B cell (primary cell): Measurements from ENCODE around the gene ARHGDIB. TPM values are rescaled to one million over a fixed set of nuclear protein-coding genes. Genes with fewer than 3 reads are reported as not detected.
A peak's percentile ranks its signal among the peaks of the same experiment; 100 is the strongest.

Source experiments
- ATAC-seq: fragments of 200-7000 bp; cut with Tn5 transposase; one replicate; pipeline ENCODE4 v1.10.0; 2021; ENCODE audit warnings: low read depth, mild to moderate bottlenecking, moderate number of reproducible peaks, moderate library complexity
- CTCF ChIA-PET: fragments of 350-600 bp; sonication (Branson Sonifier 250); formaldehyde crosslinking; loops from one replicate; lab custom pipeline; 2021; ENCODE audit warnings: antibody characterized with exemption, inconsistent platforms; lab: Charles Lee
- POLR2A ChIA-PET: fragments of 350-600 bp; sonication (Branson Sonifier 250); formaldehyde crosslinking; loops from one replicate; lab custom pipeline; 2021; ENCODE audit warnings: antibody characterized with exemption; lab: Charles Lee
- DNase-seq: peaks from one replicate; pipeline ENCODE4 v3.0.0; 2013
- H2AFZ ChIP-seq: 2 replicates; pipeline ENCODE4 v1.6.1; 2012; ENCODE audit warnings: mild to moderate bottlenecking, low read depth, low read length; ENCODE audit not compliant: insufficient read depth, poor library complexity, severe bottlenecking
- H3K27ac ChIP-seq, 2 donors: 1 replicate in 1 of 2; 2 replicates in 1 of 2; pipeline ENCODE4 v1.5.1; 2012 to 2013; ENCODE audit warnings: low read length in 2 of 2, mild to moderate bottlenecking in 2 of 2, moderate library complexity in 1 of 2
- H3K27me3 ChIP-seq, 4 experiments: fragments of 200-600 bp in 1 of 4; sonication (generic) in 1 of 4; replicated peaks in 1 of 4; 1 replicate in 2 of 4; 2 replicates in 2 of 4; pipeline versions ENCODE4 v1.6.1 to v1.7.0; 2013 to 2016; ENCODE audit warnings: low read length in 3 of 4, mild to moderate bottlenecking in 2 of 4, mixed read lengths in 1 of 4, moderate library complexity in 1 of 4; ENCODE audit not compliant: insufficient read depth in 4 of 4, control insufficient read depth in 3 of 4; ENCODE audit errors: control extremely low read depth in 1 of 4
- H3K36me3 ChIP-seq, 2 experiments: replicated peaks in 1 of 2; 1 replicate in 1 of 2; 2 replicates in 1 of 2; pipeline versions ENCODE4 v1.6.1 to v1.7.1; 2013; ENCODE audit warnings: low read length in 1 of 2; ENCODE audit not compliant: insufficient read depth in 2 of 2, control insufficient read depth in 1 of 2; ENCODE audit errors: control extremely low read depth in 1 of 2, extremely low read depth in 1 of 2
- H3K4me1 ChIP-seq, 2 donors: fragments of 200-600 bp in 1 of 2; sonication (generic) in 1 of 2; 1 replicate in 1 of 2; 2 replicates in 1 of 2; pipeline versions ENCODE4 v1.5.1 to v1.6.1; 2013 to 2017; ENCODE audit warnings: low read length in 2 of 2; ENCODE audit not compliant: control insufficient read depth in 2 of 2, insufficient read depth in 2 of 2
- H3K4me2 ChIP-seq: replicated peaks from 2 replicates; pipeline ENCODE3; 2012; ENCODE audit warnings: mild to moderate bottlenecking, low read depth, low read length; ENCODE audit not compliant: poor library complexity, severe bottlenecking
- H3K4me3 ChIP-seq, 5 experiments: fragments of 200-600 bp in 1 of 5; sonication (generic) in 1 of 5; 1 replicate in 3 of 5; 2 replicates in 2 of 5; pipeline versions ENCODE4 v1.5.1 to v1.7.0; 2011 to 2016; ENCODE audit warnings: low read length in 4 of 5, mild to moderate bottlenecking in 4 of 5, low read depth in 2 of 5, control low read depth in 1 of 5, moderate library complexity in 1 of 5; ENCODE audit not compliant: insufficient read depth in 1 of 5; ENCODE audit errors: control extremely low read depth in 1 of 5, extremely low read depth in 1 of 5
- H3K79me2 ChIP-seq: fragments of 200-600 bp; sonication (generic); one replicate; pipeline ENCODE4 v1.6.0; 2016; ENCODE audit warnings: low read length; ENCODE audit not compliant: control insufficient read depth, insufficient read depth
- H3K9ac ChIP-seq: fragments of 200-600 bp; sonication (generic); 2 replicates; pipeline ENCODE4 v1.6.1; 2017; ENCODE audit warnings: mild to moderate bottlenecking, low read length, moderate library complexity
- H3K9me3 ChIP-seq, 3 donors: one replicate each; pipeline versions ENCODE4 v1.6.1 to v1.7.1; 2013; ENCODE audit warnings: low read length in 2 of 3; ENCODE audit not compliant: control insufficient read depth in 2 of 3, insufficient read depth in 1 of 3; ENCODE audit errors: control extremely low read depth in 1 of 3
- H4K20me1 ChIP-seq: 2 replicates; pipeline ENCODE4 v1.6.0; 2012; ENCODE audit warnings: mild to moderate bottlenecking, low read length; ENCODE audit not compliant: insufficient read depth, control insufficient read depth, poor library complexity, severe bottlenecking
- H3K27ac Mint-ChIP-seq: one replicate; pipeline ENCODE4 v1.8.0; 2021; ENCODE audit warnings: mixed read lengths
- H3K27me3 Mint-ChIP-seq: one replicate; pipeline ENCODE4 v1.8.0; 2021; ENCODE audit warnings: mixed read lengths
- H3K4me1 Mint-ChIP-seq: one replicate; pipeline ENCODE4 v1.8.0; 2021; ENCODE audit warnings: mixed read lengths
- H3K4me3 Mint-ChIP-seq: one replicate; pipeline ENCODE4 v1.8.0; 2021; ENCODE audit warnings: mixed read lengths
- H3K9me3 Mint-ChIP-seq: one replicate; pipeline ENCODE4 v1.8.0; 2022; ENCODE audit warnings: mixed read lengths; ENCODE audit not compliant: insufficient read depth
- EZH2 ChIP-seq: IDR thresholded peaks from 2 replicates; pipeline ENCODE4 v1.6.1; 2012; ENCODE audit warnings: borderline replicate concordance, low read depth, mild to moderate bottlenecking, moderate library complexity, low read length; ENCODE audit not compliant: insufficient read depth, poor library complexity, severe bottlenecking
- WGBS: methylation state at CpG from one replicate; pipeline ENCODE4 v1.1.5; 2013; ENCODE audit warnings: missing lambda C conversion rate; ENCODE audit not compliant: insufficient coverage; 5-methylcytosine and 5-hydroxymethylcytosine counted together
- intact Hi-C: fragments of 100-400 bp; cut with micrococcal nuclease; formaldehyde crosslinking; loops from one replicate; pipeline ENCODE4 v1.10.0; 2022
- polyA plus RNA-seq: library from polyadenylated mRNA; depleted of rRNA; stranded (reverse); fragments of >200 nt; gene quantifications from 2 replicates; pipeline ENCODE4 v1.2.3, GENCODE V29; 2012
- total RNA-seq, 2 donors: library from RNA; stranded (reverse); fragments of 120-200 nt in 1 of 2; gene quantifications; 1 replicate in 1 of 2; 2 replicates in 1 of 2; pipeline versions ENCODE4 v1.2.3 to v1.2.4, GENCODE V29; 2013 to 2022
- TF ChIP-seq, protein P1 (sequence below): fragments of 200-600 bp; IDR thresholded peaks from one replicate; pipeline ENCODE4 v1.8.0; 2022; ENCODE audit warnings: antibody characterized with exemption, mild to moderate bottlenecking

The ARHGDIB gene
- total and polyA plus RNA-seq, 2 donors (not counting 1 experiment from before 2014, with no cell fraction given) = 514 to 826 TPM

DNA sequence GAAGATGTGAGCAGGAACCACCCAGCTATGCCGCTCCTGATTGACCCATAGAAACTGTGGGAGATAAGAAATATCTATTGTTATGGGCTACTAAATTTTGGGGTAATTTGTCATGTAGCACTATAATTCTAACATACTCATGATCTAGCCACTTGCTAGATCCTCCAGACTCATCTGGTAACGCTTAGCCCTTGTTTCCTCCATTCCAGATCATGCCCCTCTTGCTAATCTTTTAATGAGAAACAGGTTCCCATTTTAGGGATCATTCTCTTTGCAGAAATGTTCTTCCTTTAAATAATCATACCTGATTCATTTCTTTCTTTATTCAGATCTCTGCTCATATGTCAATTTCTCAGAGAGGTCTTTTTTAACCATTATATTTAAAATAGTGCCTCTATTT is 3.8 kb upstream of the ARHGDIB start:
- H3K9me3 Mint-ChIP-seq = no peaks in the 10 kb centered on the region
- TF ChIP-seq, protein P1, sequence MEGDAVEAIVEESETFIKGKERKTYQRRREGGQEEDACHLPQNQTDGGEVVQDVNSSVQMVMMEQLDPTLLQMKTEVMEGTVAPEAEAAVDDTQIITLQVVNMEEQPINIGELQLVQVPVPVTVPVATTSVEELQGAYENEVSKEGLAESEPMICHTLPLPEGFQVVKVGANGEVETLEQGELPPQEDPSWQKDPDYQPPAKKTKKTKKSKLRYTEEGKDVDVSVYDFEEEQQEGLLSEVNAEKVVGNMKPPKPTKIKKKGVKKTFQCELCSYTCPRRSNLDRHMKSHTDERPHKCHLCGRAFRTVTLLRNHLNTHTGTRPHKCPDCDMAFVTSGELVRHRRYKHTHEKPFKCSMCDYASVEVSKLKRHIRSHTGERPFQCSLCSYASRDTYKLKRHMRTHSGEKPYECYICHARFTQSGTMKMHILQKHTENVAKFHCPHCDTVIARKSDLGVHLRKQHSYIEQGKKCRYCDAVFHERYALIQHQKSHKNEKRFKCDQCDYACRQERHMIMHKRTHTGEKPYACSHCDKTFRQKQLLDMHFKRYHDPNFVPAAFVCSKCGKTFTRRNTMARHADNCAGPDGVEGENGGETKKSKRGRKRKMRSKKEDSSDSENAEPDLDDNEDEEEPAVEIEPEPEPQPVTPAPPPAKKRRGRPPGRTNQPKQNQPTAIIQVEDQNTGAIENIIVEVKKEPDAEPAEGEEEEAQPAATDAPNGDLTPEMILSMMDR = no peak
- TF ChIP-seq EZH2 = no peak

DNA sequence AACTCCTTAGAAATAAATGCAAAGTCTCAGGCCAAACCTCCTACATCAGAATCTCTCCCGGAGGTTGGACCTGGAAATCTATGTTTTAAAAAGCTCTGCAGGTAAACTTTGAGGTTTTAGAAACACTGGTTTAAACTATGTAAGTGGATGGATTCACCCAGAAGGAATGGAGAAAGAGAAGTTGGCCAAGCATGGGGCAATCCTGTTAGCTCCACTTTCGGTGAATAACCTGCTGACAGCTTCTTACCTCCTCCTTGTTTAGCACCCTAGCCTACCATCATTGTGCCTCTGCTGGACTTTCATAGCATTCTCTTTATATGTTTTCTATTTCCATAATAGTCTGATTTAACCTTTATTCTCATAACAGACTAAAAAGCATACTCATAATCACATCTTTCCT is 3.0 kb upstream of the ARHGDIB start:
- H3K27me3 Mint-ChIP-seq = no peaks in the 10 kb centered on the region
- Histone ChIP-seq H3K9ac (no peak overlapping the region), H3K9me3 (no peaks in the 10 kb centered on the region), H3K27ac (peak overlapping the region in 1 of 2 donors; percentile 94), H3K79me2 (peaks cover 48% of the 10 kb centered on the region), H3K4me1 (peaks cover 11 to 22% of the 10 kb centered on the region in 2 donors), H3K27me3 (no peaks in the 10 kb centered on the region), H2AFZ (peak overlapping the region; percentile 17), H3K36me3 (no peaks in the 10 kb centered on the region), H3K4me3 (no peak overlapping the region), H3K4me2 (no peak overlapping the region), H4K20me1 (peaks cover 6% of the 10 kb centered on the region)
- peaks cover 36% of the 10 kb centered on the region for H3K4me1 Mint-ChIP-seq
- H3K4me3 Mint-ChIP-seq = no peak overlapping the region
- ATAC-seq = no peak
- WGBS = 83% methylated on average over 1 of the region's 2 CpGs
- TF ChIP-seq, protein P1 = no peak
- TF ChIP-seq EZH2 = no peak
- intact Hi-C loops = no loop called here
- DNase-seq = no peak
- H3K27ac Mint-ChIP-seq = peak overlapping the region; percentile 42
- no peaks in the 10 kb centered on the region for H3K9me3 Mint-ChIP-seq
- ChIA-PET POLR2A (no interaction called here), CTCF (interaction anchor here (1.5 kb wide), 1 partner anchor 29 kb away, joined by 3 read pairs; no protein-coding TSS in a partner anchor)

More for the DNA sequence above, 3.8 kb upstream of the ARHGDIB start:
- Histone ChIP-seq H3K4me2 (no peak overlapping the region), H3K79me2 (peaks cover 42% of the 10 kb centered on the region), H3K27ac (peak overlapping the region in 1 of 2 donors; percentile 94), H3K36me3 (no peaks in the 10 kb centered on the region), H3K9ac (no peak overlapping the region), H3K27me3 (no peaks in the 10 kb centered on the region), H3K9me3 (no peaks in the 10 kb centered on the region), H3K4me3 (no peak overlapping the region), H2AFZ (no peak overlapping the region), H4K20me1 (no peaks in the 10 kb centered on the region), H3K4me1 (peaks cover 11 to 22% of the 10 kb centered on the region in 2 donors)
- ChIA-PET POLR2A (no interaction called here), CTCF (interaction anchor here (1.5 kb wide), 1 partner anchor 29 kb away, joined by 3 read pairs; no protein-coding TSS in a partner anchor)
- H3K4me3 Mint-ChIP-seq = no peak overlapping the region
- H3K27ac Mint-ChIP-seq = peak overlapping the region; percentile 17
- H3K27me3 Mint-ChIP-seq = no peaks in the 10 kb centered on the region
- DNase-seq (no peak), ATAC-seq (no peak)
- H3K4me1 Mint-ChIP-seq = peaks cover 30% of the 10 kb centered on the region
- intact Hi-C loops = no loop called here
- WGBS = 100% methylated on average over 1 of the region's 2 CpGs
